ENCODE data around the gene AHRR.
"Not testable (repeated sequence)": the region's sequence is repeated elsewhere in the genome, so short reads cannot be mapped to it uniquely, and the experiment has no call there.

Gene AHRR

DNA sequence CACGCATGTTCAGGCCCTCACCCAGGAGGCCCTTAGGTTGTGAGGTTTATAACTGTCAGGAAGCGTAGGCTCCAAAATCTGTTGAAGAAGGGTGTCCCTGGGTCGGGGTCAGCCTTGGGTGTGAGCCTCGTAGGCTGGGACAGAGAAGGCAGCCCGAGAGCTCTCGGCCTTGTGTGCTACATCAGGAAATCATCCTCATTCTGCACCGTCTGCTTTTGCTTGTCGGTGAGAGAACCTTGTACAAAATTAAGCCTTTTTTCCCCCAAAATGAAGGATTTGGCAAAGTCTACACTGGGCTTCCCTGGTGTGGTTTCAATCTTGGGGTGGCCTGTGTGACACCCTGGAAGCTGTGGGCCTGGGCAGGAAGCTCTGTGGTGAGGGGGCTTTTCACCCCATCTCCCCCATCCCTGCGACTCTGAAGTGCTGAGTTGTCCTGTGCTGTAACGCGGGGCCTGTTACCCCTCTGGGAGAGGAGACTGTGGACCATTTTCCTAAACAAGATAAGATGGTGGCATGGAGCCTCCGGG lies 55.3 kb downstream of the AHRR start:
- H3K27me3 ChIP-seq (ENCODE audit: control insufficient read depth in 5 of 5, insufficient read depth in 4 of 5, low read length in 5 of 5), result peaks cover 19 to 32% (median 24%) of the 10 kb centered on the region in 5 donors
- H3K27ac ChIP-seq (ENCODE audit: low read depth, low read length), result no peak overlapping the region
- H3K4me3 ChIP-seq (ENCODE audit: low read depth in 1 of 5, low read length in 5 of 5), result no peak overlapping the region
- peaks cover 0 to 1% (median 0%) of the 10 kb centered on the region in 5 donors for H3K9me3 ChIP-seq (ENCODE audit: control insufficient read depth in 5 of 5, low read length in 5 of 5)
- H3K36me3 ChIP-seq (ENCODE audit: control insufficient read depth in 5 of 5, insufficient read depth in 5 of 5, low read length in 5 of 5), result no peaks in the 10 kb centered on the region
- no peak overlapping the region for H3K9ac ChIP-seq (ENCODE audit: low read length in 5 of 5)
- H3K4me1 ChIP-seq (ENCODE audit: control insufficient read depth in 5 of 5, insufficient read depth in 5 of 5, low read length in 5 of 5), result peaks cover 0 to 12% (median 7%) of the 10 kb centered on the region in 5 donors

DNA sequence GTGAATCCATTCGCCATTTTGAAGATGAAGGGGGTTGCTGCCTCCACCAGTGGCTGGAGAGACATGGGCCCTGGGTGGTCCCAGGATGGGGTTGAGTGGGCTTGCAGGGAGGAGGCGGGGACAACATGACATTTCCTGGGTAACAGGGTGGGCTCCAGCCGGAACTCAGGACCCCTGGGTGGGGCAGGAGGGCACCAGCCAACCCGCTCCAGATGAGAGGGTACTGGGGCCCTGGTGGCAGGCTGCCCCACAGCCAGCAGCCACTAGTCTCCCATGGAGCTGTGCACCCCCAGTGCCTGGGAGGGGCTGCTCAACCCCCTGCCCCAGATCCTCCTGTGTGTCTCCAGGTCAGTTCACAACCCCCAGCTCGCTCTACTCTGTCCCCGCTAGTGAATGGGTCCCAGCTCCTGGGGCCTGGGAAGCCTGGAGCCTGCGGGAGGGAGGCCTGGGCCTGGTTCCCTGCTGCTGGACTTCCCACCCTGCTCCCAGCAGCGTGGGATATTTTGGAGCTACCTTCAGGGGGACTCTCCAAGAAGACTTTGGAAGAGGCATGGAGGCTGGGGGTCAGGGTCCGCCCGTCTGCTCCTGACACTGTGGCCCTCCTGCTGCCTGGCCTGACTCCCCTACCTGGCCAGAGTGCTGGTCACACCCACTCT lies 55.9 kb downstream of the AHRR start:
- H3K9me3 ChIP-seq (ENCODE audit: control insufficient read depth in 5 of 5, low read length in 5 of 5), result peaks cover 0 to 2% (median 0%) of the 10 kb centered on the region in 5 donors

DNA sequence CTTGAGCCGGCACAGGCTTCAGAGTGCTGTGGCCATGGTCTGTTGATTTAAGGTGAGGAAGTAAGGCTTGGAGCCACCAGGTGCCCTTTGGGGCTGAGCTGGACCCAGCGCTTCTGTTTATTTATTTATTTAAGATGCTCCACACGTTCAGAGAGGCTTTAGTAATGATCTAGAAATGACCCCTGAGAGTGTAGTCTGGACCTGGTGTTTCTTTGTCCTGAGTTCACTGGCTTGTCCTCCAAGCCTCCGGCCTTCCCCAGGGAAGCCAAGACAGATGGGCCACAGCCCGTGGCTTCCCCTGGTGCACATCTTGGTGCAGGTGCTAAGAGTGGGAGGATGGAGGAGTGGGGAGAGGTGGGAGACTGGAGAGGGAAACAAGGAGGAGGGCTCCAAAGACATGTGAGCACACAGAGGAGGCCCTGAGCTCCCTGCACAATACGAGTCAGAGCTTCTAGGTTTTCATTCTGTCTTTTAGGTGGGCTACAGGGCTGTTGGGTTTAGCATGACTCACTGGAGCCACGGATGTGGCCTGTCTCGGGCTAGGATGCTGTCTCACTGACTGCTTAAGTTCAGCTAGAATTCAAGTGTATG lies 56.9 kb downstream of the AHRR start:
- peaks cover 16 to 22% (median 19%) of the 10 kb centered on the region in 5 donors for H3K27me3 ChIP-seq (ENCODE audit: control insufficient read depth in 5 of 5, insufficient read depth in 4 of 5, low read length in 5 of 5)
- H3K9ac ChIP-seq (ENCODE audit: low read length in 5 of 5), result no peak overlapping the region
- H3K4me1 ChIP-seq (ENCODE audit: control insufficient read depth in 5 of 5, insufficient read depth in 5 of 5, low read length in 5 of 5), result peaks cover 0 to 8% (median 4%) of the 10 kb centered on the region in 5 donors
- H3K36me3 ChIP-seq (ENCODE audit: control insufficient read depth in 5 of 5, insufficient read depth in 5 of 5, low read length in 5 of 5), result no peaks in the 10 kb centered on the region
- peaks cover 0 to 2% (median 0%) of the 10 kb centered on the region in 5 donors for H3K9me3 ChIP-seq (ENCODE audit: control insufficient read depth in 5 of 5, low read length in 5 of 5)
- H3K27ac ChIP-seq (ENCODE audit: low read depth, low read length), result no peak overlapping the region
- no peak overlapping the region for H3K4me3 ChIP-seq (ENCODE audit: low read depth in 1 of 5, low read length in 5 of 5)

More for the DNA sequence above, 55.9 kb downstream of the AHRR start:
- Histone ChIP-seq H3K27ac (ENCODE audit: low read depth, low read length) (no peak overlapping the region), H3K4me1 (ENCODE audit: control insufficient read depth in 5 of 5, insufficient read depth in 5 of 5, low read length in 5 of 5) (peaks cover 0 to 12% (median 7%) of the 10 kb centered on the region in 5 donors), H3K9ac (ENCODE audit: low read length in 5 of 5) (no peak overlapping the region), H3K27me3 (ENCODE audit: control insufficient read depth in 5 of 5, insufficient read depth in 4 of 5, low read length in 5 of 5) (peaks cover 19 to 29% (median 24%) of the 10 kb centered on the region in 5 donors), H3K4me3 (ENCODE audit: low read depth in 1 of 5, low read length in 5 of 5) (no peak overlapping the region), H3K36me3 (ENCODE audit: control insufficient read depth in 5 of 5, insufficient read depth in 5 of 5, low read length in 5 of 5) (no peaks in the 10 kb centered on the region)

DNA sequence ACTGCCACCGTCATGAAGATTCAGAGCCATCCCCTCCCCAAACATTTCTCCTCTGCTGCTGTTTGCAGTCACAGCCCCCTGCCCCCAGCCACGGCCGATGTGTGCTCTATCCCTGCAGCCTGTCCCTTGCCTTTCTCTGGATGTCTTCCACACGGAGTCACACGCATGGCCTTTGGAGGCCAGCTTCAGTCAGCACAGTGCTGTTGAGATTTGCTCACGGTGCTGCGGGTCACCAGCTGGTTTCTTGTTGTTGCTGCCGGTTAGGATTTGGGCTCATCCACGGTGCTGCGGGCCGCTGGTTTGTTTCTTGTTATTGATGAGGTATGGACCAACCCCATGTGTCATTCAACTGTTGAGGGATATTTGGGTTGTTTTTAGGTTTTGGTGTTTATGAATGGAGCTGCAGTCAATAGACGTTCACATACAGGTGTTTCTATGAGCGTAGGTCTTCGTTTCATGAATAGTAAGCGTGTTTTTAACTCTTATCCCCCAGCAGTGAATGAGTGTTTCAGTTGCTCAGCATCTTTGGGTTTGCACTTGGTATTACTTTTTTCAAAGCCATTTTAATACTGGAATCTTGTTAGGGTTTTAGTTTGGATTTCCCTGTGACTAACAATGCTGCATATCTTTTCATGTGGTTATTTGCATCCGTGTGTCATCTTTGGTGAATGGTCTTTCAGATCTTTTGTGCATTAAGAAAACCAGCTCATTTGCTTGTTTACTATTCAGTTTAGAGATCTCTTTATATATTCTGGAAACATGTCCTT lies 57.6 kb downstream of the AHRR start:
- no peak overlapping the region for H3K27ac ChIP-seq (ENCODE audit: low read depth, low read length)

DNA sequence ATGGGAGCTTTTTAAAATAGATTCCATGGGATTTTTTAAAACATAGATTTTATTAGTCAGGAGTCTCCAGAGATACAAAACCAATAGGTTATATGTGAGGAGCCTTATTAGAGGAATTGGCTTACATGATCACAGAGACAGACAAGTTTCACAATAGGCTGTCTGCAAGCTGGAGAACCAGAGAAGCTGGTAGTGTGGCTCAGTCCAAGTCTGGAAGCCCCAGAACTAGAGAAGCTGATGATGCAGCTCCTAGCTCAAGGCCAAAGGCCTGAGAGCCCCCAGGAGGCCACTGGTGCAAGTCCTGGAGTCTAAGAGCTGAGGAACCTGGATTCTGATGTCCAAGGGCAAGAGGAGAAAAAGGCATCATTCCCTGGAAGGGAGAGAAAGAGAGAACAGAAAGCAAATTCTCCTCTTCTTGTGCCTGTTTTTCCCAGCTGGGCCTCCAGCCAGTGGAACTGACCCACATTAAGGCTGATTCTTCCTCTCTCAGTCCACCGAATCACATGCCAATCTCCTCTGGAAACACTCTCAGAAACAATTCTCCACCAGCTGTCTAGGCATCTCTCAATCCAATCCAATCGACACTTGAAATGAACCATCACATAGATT lies 59.3 kb downstream of the AHRR start:
- Histone ChIP-seq H3K9me3 (ENCODE audit: control insufficient read depth in 5 of 5, low read length in 5 of 5) (peaks cover 0 to 6% (median 2%) of the 10 kb centered on the region in 5 donors), H3K36me3 (ENCODE audit: control insufficient read depth in 5 of 5, insufficient read depth in 5 of 5, low read length in 5 of 5) (no peaks in the 10 kb centered on the region), H3K27ac (ENCODE audit: low read depth, low read length) (no peak overlapping the region), H3K4me3 (ENCODE audit: low read depth in 1 of 5, low read length in 5 of 5) (no peak overlapping the region), H3K27me3 (ENCODE audit: control insufficient read depth in 5 of 5, insufficient read depth in 4 of 5, low read length in 5 of 5) (peaks cover 0 to 3% (median 1%) of the 10 kb centered on the region in 5 donors), H3K4me1 (ENCODE audit: control insufficient read depth in 5 of 5, insufficient read depth in 5 of 5, low read length in 5 of 5) (peaks cover 0 to 2% (median 0%) of the 10 kb centered on the region in 5 donors), H3K9ac (ENCODE audit: low read length in 5 of 5) (no peak overlapping the region)

More for the DNA sequence above, 57.6 kb downstream of the AHRR start:
- Histone ChIP-seq H3K4me1 (ENCODE audit: control insufficient read depth in 5 of 5, insufficient read depth in 5 of 5, low read length in 5 of 5) (peaks cover 0 to 3% (median 2%) of the 10 kb centered on the region in 5 donors), H3K9ac (ENCODE audit: low read length in 5 of 5) (no peak overlapping the region), H3K36me3 (ENCODE audit: control insufficient read depth in 5 of 5, insufficient read depth in 5 of 5, low read length in 5 of 5) (no peaks in the 10 kb centered on the region), H3K27me3 (ENCODE audit: control insufficient read depth in 5 of 5, insufficient read depth in 4 of 5, low read length in 5 of 5) (peaks cover 12 to 19% (median 17%) of the 10 kb centered on the region in 5 donors), H3K4me3 (ENCODE audit: low read depth in 1 of 5, low read length in 5 of 5) (no peak overlapping the region), H3K9me3 (ENCODE audit: control insufficient read depth in 5 of 5, low read length in 5 of 5) (peaks cover 0 to 2% (median 0%) of the 10 kb centered on the region in 5 donors)

DNA sequence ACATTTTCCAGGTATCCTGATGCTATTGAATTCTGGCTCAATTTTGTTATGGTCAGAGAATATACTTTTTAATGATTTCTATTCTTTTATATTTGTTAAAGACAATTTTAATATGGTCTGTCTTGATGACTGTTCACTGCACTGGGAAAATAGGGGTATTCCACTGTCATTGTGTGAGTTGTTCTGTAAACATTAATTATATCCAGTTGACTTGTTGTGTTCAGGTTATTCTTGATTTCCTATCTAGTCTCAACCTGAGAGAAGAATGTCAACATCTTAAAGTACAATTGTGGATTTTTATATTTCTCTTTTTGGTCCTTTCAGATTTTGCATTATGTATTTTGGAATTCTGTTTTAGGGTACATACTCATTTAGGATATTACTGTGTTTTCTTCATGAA lies 61.6 kb downstream of the AHRR start:
- Histone ChIP-seq H3K36me3 (ENCODE audit: control insufficient read depth in 5 of 5, insufficient read depth in 5 of 5, low read length in 5 of 5) (no peaks in the 10 kb centered on the region), H3K9ac (ENCODE audit: low read length in 5 of 5) (no peak overlapping the region), H3K4me3 (ENCODE audit: low read depth in 1 of 5, low read length in 5 of 5) (no peak overlapping the region), H3K27ac (ENCODE audit: low read depth, low read length) (no peak overlapping the region), H3K27me3 (ENCODE audit: control insufficient read depth in 5 of 5, insufficient read depth in 4 of 5, low read length in 5 of 5) (peaks cover 0 to 6% (median 2%) of the 10 kb centered on the region in 5 donors), H3K4me1 (ENCODE audit: control insufficient read depth in 5 of 5, insufficient read depth in 5 of 5, low read length in 5 of 5) (no peaks in the 10 kb centered on the region), H3K9me3 (ENCODE audit: control insufficient read depth in 5 of 5, low read length in 5 of 5) (peaks cover 0 to 7% (median 2%) of the 10 kb centered on the region in 5 donors)

DNA sequence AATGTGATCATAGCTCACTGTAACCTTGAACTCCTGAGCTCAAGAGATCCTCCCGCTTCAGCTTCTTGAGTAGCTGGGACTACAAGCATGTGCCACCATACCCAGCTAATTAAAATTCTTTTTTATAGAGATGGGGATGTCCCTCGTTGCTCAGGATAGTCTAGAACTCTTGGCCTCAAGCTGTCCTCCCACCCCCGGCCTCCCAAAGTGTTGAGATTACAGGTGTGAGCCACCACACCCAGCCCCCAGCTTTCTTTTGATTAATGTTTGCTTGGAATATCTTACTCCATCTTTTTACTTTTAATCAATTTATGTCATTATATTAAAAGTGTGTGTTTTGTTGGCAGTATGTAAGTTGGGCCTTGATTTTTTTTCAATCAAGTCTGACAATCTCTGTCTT lies 62.1 kb downstream of the AHRR start:
- H3K36me3 ChIP-seq (ENCODE audit: control insufficient read depth in 5 of 5, insufficient read depth in 5 of 5, low read length in 5 of 5), result no peaks in the 10 kb centered on the region
- no peak overlapping the region for H3K9ac ChIP-seq (ENCODE audit: low read length in 5 of 5)
- H3K27me3 ChIP-seq (ENCODE audit: control insufficient read depth in 5 of 5, insufficient read depth in 4 of 5, low read length in 5 of 5), result peaks cover 2 to 9% (median 3%) of the 10 kb centered on the region in 5 donors
- H3K4me1 ChIP-seq (ENCODE audit: control insufficient read depth in 5 of 5, insufficient read depth in 5 of 5, low read length in 5 of 5), result no peaks in the 10 kb centered on the region
- no peak overlapping the region for H3K27ac ChIP-seq (ENCODE audit: low read depth, low read length)
- peaks cover 0 to 7% (median 2%) of the 10 kb centered on the region in 5 donors for H3K9me3 ChIP-seq (ENCODE audit: control insufficient read depth in 5 of 5, low read length in 5 of 5)
- H3K4me3 ChIP-seq (ENCODE audit: low read depth in 1 of 5, low read length in 5 of 5), result no peak overlapping the region

DNA sequence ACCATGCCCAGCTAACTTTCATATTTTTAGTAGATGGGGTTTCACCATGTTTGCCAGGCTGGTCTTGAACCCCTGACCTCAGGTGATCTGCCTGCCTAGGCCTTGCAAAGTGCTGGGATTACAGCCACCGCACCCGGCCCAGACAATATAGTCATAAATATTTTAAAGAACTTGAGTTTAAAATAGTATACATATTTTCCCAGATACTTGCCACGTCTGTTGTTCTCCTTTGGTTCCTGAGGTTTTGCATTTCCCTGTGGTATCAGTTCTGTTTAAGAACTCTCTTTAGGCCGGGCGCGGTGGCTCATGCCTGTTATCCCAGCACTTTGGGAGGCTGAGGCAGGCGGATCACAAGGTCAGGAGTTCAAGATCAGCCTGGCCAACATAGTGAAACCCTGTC lies 63.1 kb downstream of the AHRR start:
- H3K36me3 ChIP-seq (ENCODE audit: control insufficient read depth in 5 of 5, insufficient read depth in 5 of 5, low read length in 5 of 5); H3K9ac ChIP-seq (ENCODE audit: low read length in 5 of 5); H3K9me3 ChIP-seq (ENCODE audit: control insufficient read depth in 5 of 5, low read length in 5 of 5); H3K27ac ChIP-seq (ENCODE audit: low read depth, low read length); H3K4me3 ChIP-seq (ENCODE audit: low read depth in 1 of 5, low read length in 5 of 5); H3K4me1 ChIP-seq (ENCODE audit: control insufficient read depth in 5 of 5, insufficient read depth in 5 of 5, low read length in 5 of 5): not testable (repeated sequence)
- H3K27me3 ChIP-seq (ENCODE audit: control insufficient read depth in 5 of 5, insufficient read depth in 4 of 5, low read length in 5 of 5), result peaks cover 3 to 10% (median 4%) of the 10 kb centered on the region in 5 donors

DNA sequence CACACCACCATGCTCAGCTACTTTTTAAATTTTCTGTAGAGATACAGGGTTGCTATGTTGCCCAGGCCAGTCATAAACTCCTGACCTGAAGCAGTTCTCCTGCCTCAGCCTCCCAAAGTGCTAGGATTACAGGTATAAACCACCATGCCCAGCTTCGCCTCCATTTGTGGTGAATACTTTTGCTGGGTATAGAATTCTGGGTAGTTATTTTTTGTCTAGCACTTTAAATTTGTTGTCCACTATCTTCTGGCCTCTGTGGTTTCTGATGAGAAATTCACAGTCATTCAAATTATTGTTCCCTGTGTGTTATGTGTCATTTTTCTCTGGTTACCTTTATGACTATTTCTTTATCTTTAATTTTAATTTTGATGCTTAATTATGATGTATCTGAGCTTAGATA lies 63.8 kb downstream of the AHRR start:
- H3K4me3 ChIP-seq (ENCODE audit: low read depth in 1 of 5, low read length in 5 of 5), result no peak overlapping the region
- H3K9me3 ChIP-seq (ENCODE audit: control insufficient read depth in 5 of 5, low read length in 5 of 5), result peaks cover 0 to 7% (median 2%) of the 10 kb centered on the region in 5 donors
- no peaks in the 10 kb centered on the region for H3K4me1 ChIP-seq (ENCODE audit: control insufficient read depth in 5 of 5, insufficient read depth in 5 of 5, low read length in 5 of 5)
- no peak overlapping the region for H3K9ac ChIP-seq (ENCODE audit: low read length in 5 of 5)
- H3K27ac ChIP-seq (ENCODE audit: low read depth, low read length), result no peak overlapping the region
- H3K27me3 ChIP-seq (ENCODE audit: control insufficient read depth in 5 of 5, insufficient read depth in 4 of 5, low read length in 5 of 5), result peaks cover 3 to 10% (median 4%) of the 10 kb centered on the region in 5 donors
- H3K36me3 ChIP-seq (ENCODE audit: control insufficient read depth in 5 of 5, insufficient read depth in 5 of 5, low read length in 5 of 5), result no peaks in the 10 kb centered on the region

All from subcutaneous abdominal adipose tissue (tissue), 5 donors.